Measurements from ENCODE around the gene PPP1R37.

DNA sequence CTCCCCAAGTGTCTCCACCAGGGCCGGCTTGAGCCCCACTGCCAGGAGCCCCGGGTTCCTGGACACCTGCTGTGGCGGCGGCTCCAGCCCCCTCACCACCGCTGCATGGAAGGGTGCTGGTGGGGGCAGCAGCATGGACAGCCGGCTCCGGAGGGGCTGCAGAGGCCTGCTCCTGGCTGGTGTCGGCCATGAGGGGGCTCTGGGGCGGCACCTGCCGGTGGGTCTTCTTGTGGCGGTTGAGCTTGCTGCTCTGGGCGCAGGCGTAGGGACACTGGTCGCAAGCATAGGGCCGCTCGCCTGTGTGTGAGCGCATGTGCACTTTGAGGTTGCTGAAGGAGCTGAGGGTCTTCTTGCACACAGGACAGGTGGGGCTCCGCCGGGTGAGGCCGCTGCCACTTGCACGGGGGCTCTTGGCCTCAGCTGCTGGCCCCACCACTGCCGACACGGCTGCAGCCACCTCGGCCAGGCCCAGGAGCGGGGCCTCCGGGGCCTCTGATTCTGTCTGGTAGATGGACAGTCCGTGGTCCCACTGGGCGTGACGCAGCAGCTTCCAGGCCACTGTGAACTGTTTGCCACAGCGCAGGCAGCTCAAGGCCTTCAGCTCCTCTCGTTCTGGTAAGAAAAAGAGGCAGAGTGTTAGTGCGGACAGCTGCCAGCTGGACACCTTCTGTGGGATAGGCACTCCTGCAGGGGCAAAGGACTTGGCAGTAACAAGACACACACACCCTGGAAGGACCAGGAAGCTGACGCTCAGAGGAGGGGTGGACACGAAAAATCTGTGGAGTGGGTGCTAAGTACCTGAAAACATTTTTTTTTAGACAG, 20.8 kb upstream of the PPP1R37 start:
- TF ChIP-seq, protein P1, sequence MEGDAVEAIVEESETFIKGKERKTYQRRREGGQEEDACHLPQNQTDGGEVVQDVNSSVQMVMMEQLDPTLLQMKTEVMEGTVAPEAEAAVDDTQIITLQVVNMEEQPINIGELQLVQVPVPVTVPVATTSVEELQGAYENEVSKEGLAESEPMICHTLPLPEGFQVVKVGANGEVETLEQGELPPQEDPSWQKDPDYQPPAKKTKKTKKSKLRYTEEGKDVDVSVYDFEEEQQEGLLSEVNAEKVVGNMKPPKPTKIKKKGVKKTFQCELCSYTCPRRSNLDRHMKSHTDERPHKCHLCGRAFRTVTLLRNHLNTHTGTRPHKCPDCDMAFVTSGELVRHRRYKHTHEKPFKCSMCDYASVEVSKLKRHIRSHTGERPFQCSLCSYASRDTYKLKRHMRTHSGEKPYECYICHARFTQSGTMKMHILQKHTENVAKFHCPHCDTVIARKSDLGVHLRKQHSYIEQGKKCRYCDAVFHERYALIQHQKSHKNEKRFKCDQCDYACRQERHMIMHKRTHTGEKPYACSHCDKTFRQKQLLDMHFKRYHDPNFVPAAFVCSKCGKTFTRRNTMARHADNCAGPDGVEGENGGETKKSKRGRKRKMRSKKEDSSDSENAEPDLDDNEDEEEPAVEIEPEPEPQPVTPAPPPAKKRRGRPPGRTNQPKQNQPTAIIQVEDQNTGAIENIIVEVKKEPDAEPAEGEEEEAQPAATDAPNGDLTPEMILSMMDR (IDR thresholded peaks at IDR 0.05): no peak
- TF ChIP-seq EZH2 (IDR thresholded peaks at IDR 0.05; ENCODE audit: borderline replicate concordance, insufficient read depth, low read depth, low read length, poor library complexity, severe bottlenecking): no peak
